T47D (cell line): ENCODE measurements around the gene GPC3.

Source experiments
- DNase-seq, 2 experiments: peaks; one replicate each; pipeline versions ENCODE4 v3.0.0 to v3.0.0-alpha.2; 2011 to 2012; ENCODE audit warnings: low read depth in 1 of 2, low spot score in 1 of 2
- JUND ChIP-seq: IDR thresholded peaks from 2 replicates; pipeline ENCODE4 v1.6.1; 2012; ENCODE audit warnings: low read depth
- in situ Hi-C: cut with HindIII; loops from 2 replicates; pipeline ENCODE4 v1.10.0; 2016; ENCODE audit warnings: low sequenced_read_pairs, low pct_unique_long_range_greater_than_20kb

Gene GPC3

DNA sequence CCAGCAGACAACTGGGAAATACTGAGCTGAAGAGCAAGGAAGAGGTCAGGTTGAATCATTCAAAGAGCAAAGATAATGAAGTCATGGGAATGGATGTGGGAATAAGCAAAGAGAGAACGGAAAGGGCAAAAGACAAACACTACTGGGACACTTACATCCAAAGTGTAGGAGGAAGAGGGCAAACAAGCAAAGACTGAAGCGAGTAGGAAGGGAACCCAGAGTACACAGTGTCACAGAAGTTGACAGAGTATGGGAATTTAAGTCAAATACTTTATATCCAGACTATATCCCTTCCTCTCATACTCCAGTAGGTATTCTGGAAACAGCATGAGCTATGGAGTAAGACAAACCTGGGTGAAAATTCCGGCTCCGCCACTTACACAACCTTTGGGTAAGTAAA, 12.5 kb downstream of the GPC3 start:
- in situ Hi-C loops, result no loop called here
- no peak for TF ChIP-seq JUND
- no peak for DNase-seq

DNA sequence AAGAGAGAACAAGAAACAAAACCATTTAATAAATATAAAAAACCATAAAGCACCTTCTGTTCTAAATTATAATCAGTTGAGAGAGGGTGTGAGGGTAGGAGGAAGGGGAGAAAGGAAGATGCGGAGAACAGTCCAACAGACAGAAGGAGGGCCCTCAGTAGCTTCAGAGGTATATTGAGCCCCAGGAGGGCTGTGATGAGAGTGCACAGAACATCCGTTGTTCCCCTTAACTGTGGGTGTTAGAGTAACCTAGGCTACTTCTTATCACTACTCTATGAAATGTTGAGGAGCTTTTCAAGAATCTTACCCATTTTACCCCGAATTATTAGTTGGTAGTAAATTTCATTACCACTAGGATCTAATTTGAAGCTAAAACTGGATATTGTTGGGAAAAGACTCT, 13.8 kb downstream of the GPC3 start:
- in situ Hi-C loops, result no loop called here
- no peak for DNase-seq
- no peak for TF ChIP-seq JUND

DNA sequence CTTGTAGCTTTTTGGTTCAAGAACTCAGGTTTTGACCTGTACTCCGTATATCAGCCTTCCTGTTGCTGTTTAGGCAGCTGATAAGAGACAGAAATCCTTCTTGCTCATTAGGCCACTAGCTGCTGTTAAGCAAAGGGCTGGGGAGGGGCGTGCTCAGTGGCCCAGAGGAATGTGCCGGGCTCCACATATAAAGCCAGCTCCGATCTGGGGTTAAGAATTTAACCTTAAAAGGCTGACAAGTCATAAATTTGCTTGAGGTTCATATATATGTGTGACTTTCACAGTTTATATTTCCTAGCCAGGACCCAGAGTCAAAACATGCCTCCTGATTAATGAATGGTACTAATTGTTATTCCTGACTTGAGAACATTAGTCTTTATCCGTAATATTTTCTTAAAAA, 15.3 kb downstream of the GPC3 start:
- no peak for TF ChIP-seq JUND
- no peak for DNase-seq
- in situ Hi-C loops, result no loop called here

DNA sequence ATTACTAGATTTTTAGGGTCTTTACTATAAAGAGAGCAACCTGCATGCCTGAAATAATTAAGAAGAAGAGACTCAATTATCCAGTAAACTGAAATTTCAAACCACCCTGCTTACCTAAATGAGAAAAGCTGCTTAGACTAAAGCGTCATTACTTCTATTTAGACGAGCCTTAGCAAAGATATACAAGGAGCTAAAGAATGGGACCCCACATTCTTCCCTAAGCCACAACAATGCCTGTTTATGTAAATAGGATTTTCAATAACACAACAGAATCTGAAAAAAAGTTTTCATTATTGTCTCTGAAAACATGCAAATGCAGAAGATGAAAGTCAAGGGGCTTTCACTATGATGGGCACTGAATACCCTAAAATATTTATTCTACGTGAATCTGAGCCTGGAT, 16.2 kb downstream of the GPC3 start:
- in situ Hi-C loops, result no loop called here
- DNase-seq, result no peak
- TF ChIP-seq JUND, result no peak

GRCh38 chrX:133968109-133968508, 17.3 kb downstream of the GPC3 start:
- TF ChIP-seq JUND, result no peak
- DNase-seq, result no peak
- in situ Hi-C loops, result no loop called here

DNA sequence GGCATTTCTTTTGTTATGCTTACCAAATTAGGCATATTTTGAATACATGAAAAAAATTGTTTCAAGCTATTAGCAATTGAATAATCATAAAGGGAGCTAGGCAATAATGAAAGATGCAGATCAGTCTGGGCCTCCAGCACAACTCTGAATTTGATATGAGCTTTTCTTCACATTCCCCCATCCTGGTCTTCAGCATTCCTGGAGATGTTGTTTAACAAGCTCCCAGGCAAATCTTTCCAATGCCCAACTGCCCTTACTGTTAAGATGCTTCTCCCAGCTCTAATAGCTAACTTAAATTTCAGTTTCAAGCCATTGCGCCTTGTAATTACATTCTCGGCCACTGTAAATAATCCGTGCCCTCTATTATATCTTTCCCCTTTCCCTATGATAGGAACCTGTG, 19.2 kb downstream of the GPC3 start:
- DNase-seq, result no peak
- no peak for TF ChIP-seq JUND
- in situ Hi-C loops, result no loop called here

DNA sequence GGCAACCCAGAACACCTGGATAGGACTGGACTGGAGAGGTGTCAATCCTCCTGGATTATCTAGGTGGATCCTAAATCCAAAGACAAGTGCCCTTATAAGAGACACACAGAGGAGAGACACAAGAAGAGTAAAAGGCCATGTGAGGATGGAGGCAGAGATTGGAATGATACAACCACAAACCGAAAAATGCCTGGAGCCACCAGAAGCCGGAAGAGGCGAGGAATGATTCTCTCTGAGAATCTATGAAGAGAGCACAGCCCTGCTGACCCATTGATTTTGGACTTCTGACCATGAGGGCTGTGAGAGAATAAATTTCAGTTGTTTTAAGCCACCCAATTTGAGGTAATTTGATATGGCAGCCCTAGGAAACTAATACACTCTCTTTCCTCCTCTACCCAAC, 20.1 kb downstream of the GPC3 start:
- in situ Hi-C loops, result no loop called here
- DNase-seq, result no peak
- no peak for TF ChIP-seq JUND

DNA sequence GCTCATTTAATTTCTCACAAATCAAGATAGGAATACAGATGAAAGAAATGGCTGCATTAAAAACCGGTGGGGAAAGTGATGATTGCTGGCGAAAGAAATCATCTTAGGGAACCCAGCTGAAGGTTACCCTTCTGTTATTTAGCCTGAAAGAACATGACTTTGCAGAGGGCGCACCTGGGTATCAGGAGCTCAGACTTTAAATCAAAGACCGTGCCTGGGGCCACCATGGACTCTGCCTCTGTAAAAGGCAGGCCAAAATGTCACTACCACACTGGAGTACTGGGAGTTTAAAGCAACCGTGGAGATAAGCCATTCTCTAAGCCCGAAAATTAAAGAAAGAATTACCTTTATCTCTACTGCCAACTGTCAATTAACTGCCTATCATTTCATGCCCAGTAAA, 24.3 kb downstream of the GPC3 start:
- TF ChIP-seq JUND, result no peak
- in situ Hi-C loops, result no loop called here
- DNase-seq, result no peak

GRCh38 chrX:133959972-133960371, 25.4 kb downstream of the GPC3 start:
- no peak for DNase-seq
- in situ Hi-C loops, result no loop called here
- TF ChIP-seq JUND, result no peak

GRCh38 chrX:133958997-133959688, 26.3 kb downstream of the GPC3 start:
- in situ Hi-C loops, result no loop called here
- no peak for TF ChIP-seq JUND
- DNase-seq, result no peak

DNA sequence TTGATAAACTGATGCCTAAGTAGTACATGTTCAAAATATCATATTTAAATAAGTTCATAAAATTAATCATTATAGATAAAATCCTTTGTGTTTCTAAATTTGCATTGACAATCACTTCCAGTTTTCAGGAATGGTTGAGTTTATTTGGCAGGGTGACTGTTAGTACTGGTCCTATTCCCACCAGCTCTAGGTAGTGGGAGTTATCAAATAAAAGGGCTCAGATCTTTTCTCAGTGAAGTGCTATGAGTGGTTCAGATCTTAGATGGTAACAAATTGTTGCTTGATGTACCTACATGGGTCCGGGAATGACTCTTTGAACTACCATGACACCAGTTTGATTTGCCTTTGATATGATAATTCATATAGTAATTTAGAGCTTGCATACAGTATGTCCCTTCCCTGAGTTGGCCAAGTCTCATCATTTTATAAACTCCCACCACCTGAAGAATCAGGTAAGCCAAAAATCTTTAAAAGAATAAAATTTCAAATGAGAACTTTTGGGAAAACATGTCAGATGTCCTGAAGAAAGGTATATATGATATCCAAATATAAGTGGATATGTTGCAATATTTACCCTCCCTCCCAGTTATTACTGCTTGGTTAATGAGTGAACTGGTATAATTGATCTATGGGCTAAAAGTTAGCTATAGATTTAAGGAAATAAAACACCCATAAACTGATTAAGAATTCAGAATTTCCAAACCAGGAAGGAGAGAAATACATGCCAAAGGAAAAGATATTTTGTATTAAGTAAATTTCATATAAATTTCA, 28.6 kb downstream of the GPC3 start:
- no peak for TF ChIP-seq JUND
- DNase-seq, result no peak
- in situ Hi-C loops, result no loop called here

DNA sequence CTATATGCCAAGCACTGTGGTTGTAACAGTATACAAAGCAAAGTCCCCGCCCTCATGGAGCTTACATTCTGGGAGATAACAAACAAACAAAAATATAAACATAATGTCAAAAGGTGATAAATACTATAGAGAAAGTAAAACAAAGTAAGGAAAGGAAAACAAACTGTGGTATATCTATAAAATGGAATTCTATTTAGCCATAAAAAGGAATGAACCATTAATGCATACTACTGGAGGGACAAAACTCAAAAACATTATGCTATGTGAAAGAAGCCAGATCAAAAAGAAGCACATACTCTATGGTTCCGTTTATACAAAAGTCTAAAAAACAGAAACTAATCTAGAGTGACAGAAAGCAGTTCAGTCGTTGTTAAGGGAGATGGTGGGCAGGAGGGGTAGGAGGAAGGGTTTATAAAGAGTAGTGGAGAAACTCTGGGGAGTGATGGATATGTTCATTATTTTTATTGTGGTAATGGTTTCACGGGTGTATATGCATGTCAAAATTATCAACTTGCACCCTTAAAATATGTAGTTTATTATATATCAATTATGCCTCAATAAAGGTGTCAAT, 31.5 kb downstream of the GPC3 start:
- no peak for TF ChIP-seq JUND
- in situ Hi-C loops, result no loop called here

DNA sequence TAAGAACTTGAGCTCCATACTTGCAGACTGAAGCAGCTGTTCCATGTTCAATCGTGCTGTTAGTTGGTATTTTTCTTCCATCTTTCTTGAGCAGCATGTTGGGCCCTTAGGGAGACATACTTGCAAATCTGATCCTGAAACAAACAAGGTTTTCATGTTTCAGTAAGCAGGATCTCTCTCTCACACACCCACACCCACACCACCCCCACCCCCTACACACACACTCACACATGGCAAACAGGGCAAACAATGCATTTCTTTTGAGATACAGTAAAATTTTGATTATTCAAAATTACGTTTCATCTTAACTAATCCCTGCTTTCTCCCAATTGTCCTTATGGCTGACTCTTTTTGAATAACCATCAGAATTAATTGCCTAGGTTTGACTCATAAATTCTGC, 32.3 kb downstream of the GPC3 start:
- no peak for DNase-seq
- no peak for TF ChIP-seq JUND
- in situ Hi-C loops, result no loop called here

More for the DNA sequence above, 31.5 kb downstream of the GPC3 start:
- DNase-seq, result no peak

DNA sequence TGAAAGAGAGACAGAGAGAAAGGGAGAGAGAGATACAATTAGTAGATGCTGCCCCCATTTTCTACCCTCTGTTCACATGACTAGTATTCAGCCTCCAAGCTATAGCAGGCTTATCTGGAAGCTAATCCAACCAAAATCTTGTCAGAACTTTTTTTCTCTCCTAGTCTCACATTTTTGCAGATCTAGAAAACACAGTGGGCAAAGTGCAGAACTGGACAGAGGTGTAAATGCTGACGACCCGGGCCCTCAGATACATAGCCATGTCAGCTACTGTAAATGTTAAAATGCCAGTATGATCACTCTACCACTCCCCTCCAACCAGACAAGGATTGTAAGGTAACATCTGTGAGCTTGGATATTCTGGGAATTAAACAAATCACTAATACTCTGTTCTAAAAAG, 34.3 kb downstream of the GPC3 start:
- TF ChIP-seq JUND, result no peak
- no peak for DNase-seq
- in situ Hi-C loops, result no loop called here
